GM21423 (cell line): ENCODE results near the gene DNASE1L2.

ENCODE experiments used
- ATAC-seq: cut with Tn5 transposase; IDR thresholded peaks from one replicate; pipeline ENCODE4 v1.9.1; 2021; ENCODE audit warnings: mild to moderate bottlenecking, moderate library complexity; ENCODE audit not compliant: unreplicated experiment

DNASE1L2 gene

GRCh38 chr16:2267505-2267912 is 31.3 kb downstream of the DNASE1L2 start:
- ATAC-seq: peak; percentile 59

GRCh38 chr16:2267913-2268666 is 31.8 kb downstream of the DNASE1L2 start, which contains the start of gene RNPS1:
TSS of gene RNPS1 (minus strand) at chr16:2268126. CDS start at chr16:2264643, 3,483 bp downstream.
- peak; percentile 73 for ATAC-seq

GRCh38 chr16:2270070-2270462 is 33.8 kb downstream of the DNASE1L2 start:
- ATAC-seq: no peak

- ATAC-seq: no peak
Observed at GRCh38 chr16:2270588-2271470, 34.6 kb downstream of the DNASE1L2 start.

- ATAC-seq: no peak
Observed at GRCh38 chr16:2271848-2272461, 35.7 kb downstream of the DNASE1L2 start.

- ATAC-seq: no peak
Observed at GRCh38 chr16:2273484-2273883, 37.2 kb downstream of the DNASE1L2 start.

GRCh38 chr16:2273931-2274330 is 37.7 kb downstream of the DNASE1L2 start:
- ATAC-seq: no peak

GRCh38 chr16:2275476-2276367 is 39.5 kb downstream of the DNASE1L2 start:
- ATAC-seq: no peak

- no peak for ATAC-seq
Observed at GRCh38 chr16:2276368-2277195, 40.3 kb downstream of the DNASE1L2 start.

- ATAC-seq: no peak
Observed at GRCh38 chr16:2277466-2278271, 41.4 kb downstream of the DNASE1L2 start.

GRCh38 chr16:2278272-2278608 is 42.0 kb downstream of the DNASE1L2 start:
- no peak for ATAC-seq

GRCh38 chr16:2278956-2279800 is 42.9 kb downstream of the DNASE1L2 start:
- ATAC-seq: no peak

- ATAC-seq: no peak
Observed at GRCh38 chr16:2280461-2280860, 44.2 kb downstream of the DNASE1L2 start.

- ATAC-seq: no peak
Observed at GRCh38 chr16:2280981-2281542, 44.8 kb downstream of the DNASE1L2 start.

GRCh38 chr16:2282262-2282661 is 46.0 kb downstream of the DNASE1L2 start:
- no peak for ATAC-seq

GRCh38 chr16:2282866-2283555 is 46.8 kb downstream of the DNASE1L2 start:
- no peak for ATAC-seq
